Sigmoid colon (tissue), 7 donors: Measurements from ENCODE around the gene ANTXR1. TPM values are rescaled to one million over a fixed set of nuclear protein-coding genes. Genes with fewer than 3 reads are reported as not detected.
"Not testable (repeated sequence)": the region's sequence is repeated elsewhere in the genome, so short reads cannot be mapped to it uniquely, and the experiment has no call there.

Experiments used
- DNase-seq: peaks from one replicate; pipeline ENCODE4 v3.0.0-alpha.2; 2019
- H3K27ac ChIP-seq, 4 donors: fragments of 200-600 bp; sonication (generic); one replicate each; pipeline ENCODE4 v1.5.1; 2016 to 2019; ENCODE audit warnings: mild to moderate bottlenecking in 1 of 4
- H3K27me3 ChIP-seq, 3 donors: fragments of 200-600 bp; sonication (generic); one replicate each; pipeline ENCODE4 v1.5.1; 2019; ENCODE audit warnings: mild to moderate bottlenecking in 1 of 3
- H3K36me3 ChIP-seq, 4 donors: fragments of 200-600 bp; sonication (generic); one replicate each; pipeline ENCODE4 v1.5.1; 2016 to 2019
- H3K4me1 ChIP-seq, 4 donors: fragments of 200-600 bp; sonication (generic); one replicate each; pipeline ENCODE4 v1.5.1; 2017 to 2019
- H3K4me3 ChIP-seq, 4 donors: fragments of 200-600 bp; sonication (generic); one replicate each; pipeline ENCODE4 v1.5.1; 2017 to 2019; ENCODE audit warnings: mild to moderate bottlenecking in 2 of 4, moderate library complexity in 1 of 4
- H3K9me3 ChIP-seq, 4 donors: fragments of 200-600 bp in 3 of 4; sonication (generic) in 3 of 4; one replicate each; pipeline versions ENCODE4 v1.5.1 to v1.6.1; 2013 to 2019
- EP300 ChIP-seq, 4 donors: sonication (generic); formaldehyde crosslinking; IDR thresholded peaks; one replicate each; pipeline ENCODE4 v1.6.1; 2017; ENCODE audit warnings: antibody characterized with exemption in 4 of 4
- POLR2A ChIP-seq, 2 donors: fragments of 450-650 bp; IDR thresholded peaks; one replicate each; pipeline ENCODE4 v1.6.1; 2016; ENCODE audit warnings: antibody characterized with exemption in 2 of 2, mild to moderate bottlenecking in 2 of 2, moderate library complexity in 2 of 2
- POLR2AphosphoS5 ChIP-seq, 4 donors: sonication (generic); formaldehyde crosslinking; IDR thresholded peaks; one replicate each; pipeline ENCODE4 v1.6.1; 2017; ENCODE audit warnings: antibody characterized with exemption in 4 of 4
- WGBS, 2 donors: extraction: QIAGEN DNeasy Blood & Tissue Kit; methylation state at CpG; one replicate each; pipeline ENCODE4 v1.1.7; 2013; 5-methylcytosine and 5-hydroxymethylcytosine counted together
- intact Hi-C: fragments of 100-400 bp; cut with DNase I; formaldehyde crosslinking; loops from one replicate; pipeline ENCODE4 v1.15.1; 2023
- polyA plus RNA-seq, 3 donors: library from polyadenylated mRNA; stranded (reverse); fragments of 200-250 nt; gene quantifications; one replicate each; pipeline ENCODE4 v1.2.3, GENCODE V29; 2013
- total RNA-seq, 4 donors: library from RNA; depleted of rRNA; stranded (reverse); fragments of >200 nt; gene quantifications; one replicate each; pipeline ENCODE4 v1.1.0, GENCODE V29; 2016
- TF ChIP-seq, protein P1 (sequence below), 4 experiments: fragments of 450-650 bp in 3 of 4; fragments of 200-600 bp in 1 of 4; IDR thresholded peaks; one replicate each; pipeline ENCODE4 v1.5.1; 2016 to 2019; ENCODE audit warnings: antibody characterized with exemption in 4 of 4, mild to moderate bottlenecking in 3 of 4, moderate library complexity in 2 of 4
- donor health status: healthy with polysubstance abuse.
- donor health status: Bipolar disorder and iron deficiency.
- donor health status: healthy.

ANTXR1 gene
- total and polyA plus RNA-seq, 7 donors = 3.0 to 79.8 (median 44.6) TPM

DNA sequence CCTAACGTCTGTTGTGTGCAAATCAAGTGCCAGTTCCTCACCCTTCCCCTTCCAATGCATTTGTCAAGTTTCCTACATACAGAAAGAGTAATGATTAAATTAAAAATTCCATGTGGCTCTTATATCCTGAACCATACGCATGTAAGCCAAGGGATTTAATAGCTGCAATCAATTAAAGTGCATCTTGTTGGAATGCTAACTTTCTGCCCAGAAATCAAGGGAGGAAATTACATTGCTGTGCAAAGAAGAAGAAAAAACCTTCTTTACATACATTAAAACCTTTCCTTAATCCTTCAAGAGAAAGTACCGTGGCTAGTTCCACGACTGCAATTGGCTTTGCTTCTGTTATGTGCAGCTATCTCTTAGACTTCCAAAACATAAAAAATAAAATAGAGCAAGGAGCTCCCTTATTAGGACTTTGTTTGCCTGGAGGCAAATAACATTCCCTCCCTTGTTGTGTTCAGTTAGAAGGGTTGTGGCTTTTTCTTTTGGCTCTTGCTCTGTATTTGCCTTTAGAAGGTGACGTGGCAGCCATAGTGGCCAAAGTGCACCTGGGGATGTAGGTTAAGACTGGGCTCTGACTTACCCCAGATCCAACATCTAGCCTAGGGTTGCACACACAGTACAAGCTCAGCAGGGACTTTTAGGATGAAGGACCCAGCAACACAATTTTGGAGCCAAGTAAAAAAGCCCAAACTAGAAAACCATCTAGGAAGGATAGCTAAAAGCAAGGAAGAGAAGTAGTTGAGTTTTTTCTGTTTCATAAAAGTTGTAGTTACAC, 158.3 kb downstream of the ANTXR1 start:
- Histone ChIP-seq H3K27ac (peak overlapping the region in 1 of 4 donors; percentile 33), H3K9me3 (no peaks in the 10 kb centered on the region), H3K27me3 (no peaks in the 10 kb centered on the region), H3K4me1 (peaks cover 0 to 43% (median 12%) of the 10 kb centered on the region in 4 donors), H3K36me3 (peaks cover 0 to 9% (median 0%) of the 10 kb centered on the region in 4 donors), H3K4me3 (no peak overlapping the region)
- TF ChIP-seq EP300 (IDR thresholded peaks at IDR 0.05) (no peak), POLR2AphosphoS5 (IDR thresholded peaks at IDR 0.05) (no peak), POLR2A (IDR thresholded peaks at IDR 0.05) (no peak)
- TF ChIP-seq, protein P1, sequence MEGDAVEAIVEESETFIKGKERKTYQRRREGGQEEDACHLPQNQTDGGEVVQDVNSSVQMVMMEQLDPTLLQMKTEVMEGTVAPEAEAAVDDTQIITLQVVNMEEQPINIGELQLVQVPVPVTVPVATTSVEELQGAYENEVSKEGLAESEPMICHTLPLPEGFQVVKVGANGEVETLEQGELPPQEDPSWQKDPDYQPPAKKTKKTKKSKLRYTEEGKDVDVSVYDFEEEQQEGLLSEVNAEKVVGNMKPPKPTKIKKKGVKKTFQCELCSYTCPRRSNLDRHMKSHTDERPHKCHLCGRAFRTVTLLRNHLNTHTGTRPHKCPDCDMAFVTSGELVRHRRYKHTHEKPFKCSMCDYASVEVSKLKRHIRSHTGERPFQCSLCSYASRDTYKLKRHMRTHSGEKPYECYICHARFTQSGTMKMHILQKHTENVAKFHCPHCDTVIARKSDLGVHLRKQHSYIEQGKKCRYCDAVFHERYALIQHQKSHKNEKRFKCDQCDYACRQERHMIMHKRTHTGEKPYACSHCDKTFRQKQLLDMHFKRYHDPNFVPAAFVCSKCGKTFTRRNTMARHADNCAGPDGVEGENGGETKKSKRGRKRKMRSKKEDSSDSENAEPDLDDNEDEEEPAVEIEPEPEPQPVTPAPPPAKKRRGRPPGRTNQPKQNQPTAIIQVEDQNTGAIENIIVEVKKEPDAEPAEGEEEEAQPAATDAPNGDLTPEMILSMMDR (IDR thresholded peaks at IDR 0.05) = no peak
- no peak for DNase-seq
- WGBS, 2 donors = 68 to 73% methylated on average over 5 of the region's 5 CpGs
- intact Hi-C loops = loop anchor here (10.0 kb wide), 2 partner anchors 57 to 157 kb away; partner anchors contain the start of gene ANTXR1

DNA sequence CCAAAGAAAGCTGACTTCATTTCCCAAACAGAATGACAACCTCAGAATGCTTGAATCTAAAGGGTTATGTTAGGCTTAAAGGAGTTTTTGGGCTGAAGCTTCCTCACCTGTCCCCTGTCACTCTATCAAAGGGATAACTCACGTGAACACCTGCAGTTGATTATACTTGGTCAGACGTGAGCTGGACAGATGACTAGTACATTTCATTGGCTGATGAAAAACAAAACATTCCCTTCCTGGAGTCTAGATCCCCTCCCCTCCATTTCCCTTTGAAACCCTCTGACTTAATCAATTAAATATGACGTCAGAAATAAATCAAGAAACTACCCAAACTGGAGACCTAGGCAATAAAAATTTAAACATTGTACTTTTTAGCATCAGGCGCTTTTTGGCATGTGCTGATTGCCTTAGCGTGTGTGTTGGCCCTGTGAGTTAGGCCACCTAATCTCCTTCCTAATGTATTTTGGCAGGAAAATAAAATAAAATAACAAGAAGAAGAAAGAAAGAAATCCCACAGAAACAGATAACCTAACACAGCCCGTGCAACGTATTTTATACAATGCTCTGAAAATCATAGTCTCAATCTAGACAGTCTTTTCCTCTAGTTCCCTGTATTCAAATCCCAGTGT, 159.0 kb downstream of the ANTXR1 start:
- TF ChIP-seq POLR2AphosphoS5 (IDR thresholded peaks at IDR 0.05) (no peak), POLR2A (IDR thresholded peaks at IDR 0.05) (no peak), EP300 (IDR thresholded peaks at IDR 0.05) (no peak)
- TF ChIP-seq, protein P1 (IDR thresholded peaks at IDR 0.05) = no peak
- peak overlapping the region in 1 of 4 donors; percentile 33 for H3K27ac ChIP-seq
- no peaks in the 10 kb centered on the region for H3K27me3 ChIP-seq
- H3K36me3 ChIP-seq = peaks cover 0 to 9% (median 0%) of the 10 kb centered on the region in 4 donors
- no peak for DNase-seq
- no peak overlapping the region for H3K4me3 ChIP-seq
- intact Hi-C loops = loop anchor here (10.0 kb wide), 2 partner anchors 57 to 157 kb away; partner anchors contain the start of gene ANTXR1
- WGBS, 2 donors = 87 to 89% methylated on average over 7 of the region's 7 CpGs
- peaks cover 0 to 43% (median 15%) of the 10 kb centered on the region in 4 donors for H3K4me1 ChIP-seq
- H3K9me3 ChIP-seq = no peaks in the 10 kb centered on the region

DNA sequence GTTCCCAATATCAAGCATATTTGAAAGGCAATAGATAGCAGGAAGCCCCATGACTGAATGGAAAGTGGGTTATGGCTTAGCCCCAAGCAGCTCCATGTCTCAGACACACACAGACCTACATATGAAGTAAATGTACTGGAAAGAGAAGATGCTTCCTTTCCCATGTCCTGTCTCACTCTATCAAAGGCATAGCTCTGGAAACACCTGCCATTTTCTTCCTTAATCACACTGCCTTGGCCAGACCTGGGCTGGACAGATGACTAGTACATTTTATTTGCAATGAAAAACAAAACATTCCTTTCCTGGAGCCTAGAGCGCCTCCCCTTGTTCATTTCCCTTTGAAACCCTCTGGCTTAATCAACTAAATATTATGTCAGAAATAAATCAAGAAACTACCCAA, 160.7 kb downstream of the ANTXR1 start:
- Histone ChIP-seq H3K36me3 (peaks cover 0 to 9% (median 0%) of the 10 kb centered on the region in 4 donors), H3K9me3 (no peaks in the 10 kb centered on the region), H3K27me3 (no peaks in the 10 kb centered on the region), H3K27ac (peak overlapping the region in 1 of 4 donors; percentile 23), H3K4me1 (peaks cover 0 to 52% (median 24%) of the 10 kb centered on the region in 4 donors), H3K4me3 (no peak overlapping the region)
- intact Hi-C loops = loop anchor here (10.0 kb wide), 2 partner anchors 59 to 159 kb away; partner anchors contain the start of gene ANTXR1
- WGBS, 2 donors = 93 to 95% methylated on average over 1 of the region's 1 CpG
- TF ChIP-seq, protein P1 (IDR thresholded peaks at IDR 0.05) = no peak
- TF ChIP-seq POLR2AphosphoS5 (IDR thresholded peaks at IDR 0.05) (no peak), EP300 (IDR thresholded peaks at IDR 0.05) (no peak), POLR2A (IDR thresholded peaks at IDR 0.05) (no peak)
- no peak for DNase-seq

DNA sequence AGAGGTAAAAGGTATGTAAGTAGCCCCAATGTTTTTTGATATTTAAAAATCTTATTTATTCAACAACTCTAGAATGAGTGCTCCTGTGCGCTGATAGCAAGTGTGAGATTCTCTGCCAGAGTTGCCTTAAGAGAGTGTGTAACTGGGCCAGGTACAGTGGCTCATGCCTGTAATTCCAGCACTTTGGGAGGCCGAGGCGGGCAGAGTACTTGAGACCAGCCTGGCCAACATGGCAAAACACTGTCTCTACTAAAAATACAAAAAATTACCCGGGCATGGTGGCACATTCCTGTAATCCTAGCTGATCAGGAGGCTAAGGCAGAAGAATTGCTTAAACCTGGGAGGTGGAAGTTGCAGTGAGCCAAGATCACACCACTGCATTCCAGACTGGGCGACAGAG, 161.2 kb downstream of the ANTXR1 start:
- not testable (repeated sequence) for DNase-seq, H3K4me3 ChIP-seq, H3K36me3 ChIP-seq, H3K27me3 ChIP-seq, H3K9me3 ChIP-seq
- Histone ChIP-seq H3K4me1 (peaks cover 0 to 53% (median 24%) of the 10 kb centered on the region in 4 donors), H3K27ac (peak overlapping the region in 1 of 4 donors; percentile 90)
- 92 to 96% methylated on average over 5 of the region's 5 CpGs for WGBS, 2 donors
- intact Hi-C loops = loop anchor here (10.0 kb wide), 2 partner anchors 59 to 159 kb away; partner anchors contain the start of gene ANTXR1
